ENCODE data around the gene MALSU1.

DNA sequence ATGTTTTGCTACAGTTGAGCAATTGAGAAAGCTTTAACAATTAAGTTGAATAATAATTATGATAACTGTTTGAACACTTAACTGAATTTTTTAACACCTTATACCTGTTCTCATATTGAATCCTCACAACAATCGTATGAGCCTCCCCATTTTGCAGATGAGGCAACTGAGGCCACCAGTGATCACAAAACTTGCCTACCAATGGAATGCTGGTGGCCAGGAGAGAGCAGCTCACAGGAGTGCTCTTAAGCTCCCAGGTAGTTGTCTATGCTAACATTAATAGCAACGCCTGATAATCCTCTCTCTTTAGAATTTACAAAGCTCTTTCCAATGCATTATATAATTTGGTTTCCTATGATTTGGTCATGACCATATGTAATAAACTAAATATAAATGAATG is 31.0 kb upstream of the MALSU1 start:
- TF ChIP-seq EZH2phosphoT487 (IDR thresholded peaks at IDR 0.05; ENCODE audit: low read depth), result no peak
- TF ChIP-seq, protein P1, sequence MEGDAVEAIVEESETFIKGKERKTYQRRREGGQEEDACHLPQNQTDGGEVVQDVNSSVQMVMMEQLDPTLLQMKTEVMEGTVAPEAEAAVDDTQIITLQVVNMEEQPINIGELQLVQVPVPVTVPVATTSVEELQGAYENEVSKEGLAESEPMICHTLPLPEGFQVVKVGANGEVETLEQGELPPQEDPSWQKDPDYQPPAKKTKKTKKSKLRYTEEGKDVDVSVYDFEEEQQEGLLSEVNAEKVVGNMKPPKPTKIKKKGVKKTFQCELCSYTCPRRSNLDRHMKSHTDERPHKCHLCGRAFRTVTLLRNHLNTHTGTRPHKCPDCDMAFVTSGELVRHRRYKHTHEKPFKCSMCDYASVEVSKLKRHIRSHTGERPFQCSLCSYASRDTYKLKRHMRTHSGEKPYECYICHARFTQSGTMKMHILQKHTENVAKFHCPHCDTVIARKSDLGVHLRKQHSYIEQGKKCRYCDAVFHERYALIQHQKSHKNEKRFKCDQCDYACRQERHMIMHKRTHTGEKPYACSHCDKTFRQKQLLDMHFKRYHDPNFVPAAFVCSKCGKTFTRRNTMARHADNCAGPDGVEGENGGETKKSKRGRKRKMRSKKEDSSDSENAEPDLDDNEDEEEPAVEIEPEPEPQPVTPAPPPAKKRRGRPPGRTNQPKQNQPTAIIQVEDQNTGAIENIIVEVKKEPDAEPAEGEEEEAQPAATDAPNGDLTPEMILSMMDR (IDR thresholded peaks at IDR 0.05; ENCODE audit: low read depth, low read length), result no peak

Measured in OCI-LY3 (cell line).